HG03558 (cell line): Measurements from ENCODE around the gene ZNF777.
A peak's percentile ranks its signal among the peaks of the same experiment; 100 is the strongest.

Experiments
- ATAC-seq: cut with Tn5 transposase; IDR thresholded peaks from one replicate; pipeline ENCODE4 v1.9.1; 2021; ENCODE audit warnings: moderate number of reproducible peaks; ENCODE audit not compliant: unreplicated experiment; ENCODE audit errors: extremely low read depth

The ZNF777 gene

GRCh38 chr7:149477494-149478443 lies 16.9 kb upstream of the ZNF777 start:
- ATAC-seq = no peak

GRCh38 chr7:149476791-149477190 lies 15.9 kb upstream of the ZNF777 start:
- no peak for ATAC-seq

- no peak for ATAC-seq
Measured at GRCh38 chr7:149475121-149476045, 14.5 kb upstream of the ZNF777 start.

GRCh38 chr7:149474309-149475120 lies 13.7 kb upstream of the ZNF777 start:
- ATAC-seq = no peak

GRCh38 chr7:149473251-149473650 lies 12.4 kb upstream of the ZNF777 start:
- ATAC-seq = no peak

GRCh38 chr7:149471289-149471953 lies 10.6 kb upstream of the ZNF777 start:
- ATAC-seq = no peak

GRCh38 chr7:149469806-149470205 lies 8.9 kb upstream of the ZNF777 start:
- no peak for ATAC-seq

- ATAC-seq = no peak
Measured at GRCh38 chr7:149468208-149468607, 7.3 kb upstream of the ZNF777 start.

GRCh38 chr7:149467321-149467859 lies 6.5 kb upstream of the ZNF777 start:
- no peak for ATAC-seq

- no peak for ATAC-seq
Measured at GRCh38 chr7:149466364-149466763, 5.5 kb upstream of the ZNF777 start.

- ATAC-seq = no peak
Measured at GRCh38 chr7:149463500-149464161, 2.8 kb upstream of the ZNF777 start.

- no peak for ATAC-seq
Measured at GRCh38 chr7:149462101-149462520, 1.2 kb upstream of the ZNF777 start.

GRCh38 chr7:149459540-149460452 lies 1.1 kb downstream of the ZNF777 start:
- ATAC-seq = peak; percentile 18

GRCh38 chr7:149459201-149459539 lies 1.7 kb downstream of the ZNF777 start:
- ATAC-seq = no peak

- ATAC-seq = no peak
Measured at GRCh38 chr7:149458235-149458634, 2.6 kb downstream of the ZNF777 start.

- ATAC-seq = no peak
Measured at GRCh38 chr7:149457766-149458165, 3.1 kb downstream of the ZNF777 start.

GRCh38 chr7:149456506-149457421 lies 4.1 kb downstream of the ZNF777 start:
- no peak for ATAC-seq
